Tibial nerve (tissue), 3 donors: ENCODE results near the gene RAB3GAP2.

Experiments
- EP300 ChIP-seq, 2 donors: sonication (generic); formaldehyde crosslinking; IDR thresholded peaks; one replicate each; pipeline ENCODE4 v1.6.1; 2017; ENCODE audit warnings: antibody characterized with exemption in 2 of 2, mild to moderate bottlenecking in 1 of 2
- POLR2A ChIP-seq, 2 donors: fragments of 450-650 bp; IDR thresholded peaks; one replicate each; pipeline ENCODE4 v1.6.1; 2017; ENCODE audit warnings: antibody characterized with exemption in 2 of 2, mild to moderate bottlenecking in 2 of 2, moderate library complexity in 2 of 2

DNA sequence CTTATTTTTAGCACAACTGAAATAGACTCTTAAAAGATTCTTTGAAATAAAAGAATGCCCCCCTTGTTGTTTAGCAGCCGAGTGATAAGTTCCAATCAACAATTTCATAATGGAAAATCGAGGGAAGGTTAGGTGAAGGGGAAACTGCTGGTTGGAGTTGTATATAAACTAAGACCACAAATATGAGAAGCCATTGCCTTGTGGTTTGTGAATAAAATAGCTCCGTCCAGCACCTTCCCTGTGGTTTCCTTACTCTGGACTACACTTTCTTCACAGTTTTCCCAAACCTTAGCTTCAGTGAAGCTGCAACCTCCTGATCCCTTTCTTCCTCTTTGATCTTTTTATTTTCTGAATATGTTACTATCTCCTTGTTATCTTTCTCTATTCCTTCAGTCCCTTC lies 6.7 kb upstream of the RAB3GAP2 start:
- no peak for TF ChIP-seq POLR2A (IDR thresholded peaks at IDR 0.05)
- TF ChIP-seq EP300 (IDR thresholded peaks at IDR 0.05): no peak
